Omental fat pad (tissue), 4 donors: ENCODE results near the gene DHH. TPM values are rescaled to one million over a fixed set of nuclear protein-coding genes. Genes with fewer than 3 reads are reported as not detected.
"Not testable (repeated sequence)": the region's sequence is repeated elsewhere in the genome, so short reads cannot be mapped to it uniquely, and the experiment has no call there.

Source experiments
- ATAC-seq: fragments of 150-250 bp; one replicate; pipeline ENCODE4 v1.9.1; 2016; ENCODE audit warnings: mild to moderate bottlenecking, moderate library complexity; ENCODE audit not compliant: low FRiP score
- DNase-seq: peaks from one replicate; pipeline ENCODE4 v3.0.0-alpha.2; 2019; ENCODE audit warnings: low spot score
- total RNA-seq, 4 donors: library from RNA; depleted of rRNA; stranded (reverse); fragments of >200 nt; gene quantifications; one replicate each; pipeline ENCODE4 v1.1.0, GENCODE V29; 2016
- TF ChIP-seq, protein P1 (sequence below), 3 donors: fragments of 450-650 bp; IDR thresholded peaks; one replicate each; pipeline ENCODE4 v1.5.1; 2016 to 2017; ENCODE audit warnings: antibody characterized with exemption in 3 of 3, mild to moderate bottlenecking in 3 of 3, moderate library complexity in 2 of 3

Gene DHH
- total RNA-seq, result 1 to 10 TPM in 2 of 4 donors, under 1 TPM in 2; 0.72 to 2.0 (median 1.3) TPM

DNA sequence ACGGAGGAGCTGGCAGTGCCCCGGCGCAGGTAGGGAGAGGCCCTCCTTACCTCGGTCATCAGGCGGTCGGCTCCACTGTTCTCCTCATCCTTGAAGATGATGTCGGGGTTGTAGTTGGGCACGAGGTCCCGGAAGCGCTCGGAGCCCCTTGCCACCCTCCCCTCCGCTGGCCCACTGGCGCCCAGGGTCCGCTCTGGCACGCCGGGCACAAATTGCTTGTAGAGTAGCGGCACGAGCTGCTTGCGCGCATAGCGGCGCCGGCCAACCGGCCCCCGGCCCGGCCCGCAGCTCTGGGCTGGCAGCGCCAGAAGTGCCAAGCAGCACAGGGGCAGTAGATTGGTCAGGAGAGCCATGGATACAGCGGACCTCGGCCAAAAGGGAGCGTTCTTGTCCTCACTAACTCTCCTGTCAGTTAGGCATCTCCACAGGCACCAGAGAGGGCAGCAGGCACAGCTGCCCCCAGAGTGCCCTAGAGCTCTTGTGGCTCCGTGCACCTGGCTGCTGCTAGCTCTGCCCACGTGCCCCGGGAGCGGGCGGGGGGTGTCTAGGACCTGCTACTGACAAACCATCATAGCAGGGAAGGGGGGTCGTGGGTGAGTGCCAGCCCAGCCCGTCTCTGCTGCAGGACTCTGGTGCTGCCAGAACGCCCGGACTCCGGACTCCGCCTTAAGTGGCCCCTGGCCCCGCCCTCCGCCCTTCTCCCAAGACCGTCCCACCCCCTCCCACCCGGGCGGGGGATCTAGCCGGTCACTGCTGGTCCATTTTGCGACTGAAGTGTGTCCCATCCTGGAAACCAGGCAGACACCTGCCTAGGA, at the start of gene DHH:
Gene DHH, minus strand, starts transcription at position 642 of the 815 bp plus-strand sequence. Its CDS starts 289 bp downstream, at position 353.
- TF ChIP-seq, protein P1, sequence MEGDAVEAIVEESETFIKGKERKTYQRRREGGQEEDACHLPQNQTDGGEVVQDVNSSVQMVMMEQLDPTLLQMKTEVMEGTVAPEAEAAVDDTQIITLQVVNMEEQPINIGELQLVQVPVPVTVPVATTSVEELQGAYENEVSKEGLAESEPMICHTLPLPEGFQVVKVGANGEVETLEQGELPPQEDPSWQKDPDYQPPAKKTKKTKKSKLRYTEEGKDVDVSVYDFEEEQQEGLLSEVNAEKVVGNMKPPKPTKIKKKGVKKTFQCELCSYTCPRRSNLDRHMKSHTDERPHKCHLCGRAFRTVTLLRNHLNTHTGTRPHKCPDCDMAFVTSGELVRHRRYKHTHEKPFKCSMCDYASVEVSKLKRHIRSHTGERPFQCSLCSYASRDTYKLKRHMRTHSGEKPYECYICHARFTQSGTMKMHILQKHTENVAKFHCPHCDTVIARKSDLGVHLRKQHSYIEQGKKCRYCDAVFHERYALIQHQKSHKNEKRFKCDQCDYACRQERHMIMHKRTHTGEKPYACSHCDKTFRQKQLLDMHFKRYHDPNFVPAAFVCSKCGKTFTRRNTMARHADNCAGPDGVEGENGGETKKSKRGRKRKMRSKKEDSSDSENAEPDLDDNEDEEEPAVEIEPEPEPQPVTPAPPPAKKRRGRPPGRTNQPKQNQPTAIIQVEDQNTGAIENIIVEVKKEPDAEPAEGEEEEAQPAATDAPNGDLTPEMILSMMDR (IDR thresholded peaks at IDR 0.05), result no peak
- DNase-seq (no peak), ATAC-seq (no peak)

GRCh38 chr12:49144384-49144783, 49.8 kb upstream of the DHH start:
- ATAC-seq, result no peak
- TF ChIP-seq, protein P1 (IDR thresholded peaks at IDR 0.05), result no peak
- DNase-seq, result no peak

GRCh38 chr12:49138999-49139398, 44.4 kb upstream of the DHH start:
- ATAC-seq, result no peak
- TF ChIP-seq, protein P1 (IDR thresholded peaks at IDR 0.05), result no peak

DNA sequence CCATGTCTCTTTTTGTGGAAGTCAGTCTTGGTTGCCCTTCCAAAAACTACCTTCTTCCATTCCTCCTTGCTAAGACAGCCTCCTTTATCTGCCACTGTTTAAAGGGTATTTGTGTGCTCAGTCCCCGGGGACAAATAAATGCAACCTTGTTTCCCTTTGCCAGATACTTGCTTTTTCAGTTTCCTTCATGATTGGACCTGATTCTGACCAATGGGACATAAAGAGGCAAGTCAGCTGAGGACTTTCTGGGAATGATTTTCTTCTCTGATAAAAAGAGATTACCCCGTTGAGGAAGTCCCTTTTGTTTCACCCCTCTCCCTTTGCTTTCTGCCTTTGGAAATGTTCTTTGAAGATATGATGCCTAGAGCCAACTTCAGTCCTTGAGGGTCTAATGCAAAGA, 44.0 kb upstream of the DHH start:
- DNase-seq, result no peak
- no peak for ATAC-seq
- TF ChIP-seq, protein P1 (IDR thresholded peaks at IDR 0.05), result no peak

More at GRCh38 chr12:49138999-49139398, 44.4 kb upstream of the DHH start:
- no peak for DNase-seq

DNA sequence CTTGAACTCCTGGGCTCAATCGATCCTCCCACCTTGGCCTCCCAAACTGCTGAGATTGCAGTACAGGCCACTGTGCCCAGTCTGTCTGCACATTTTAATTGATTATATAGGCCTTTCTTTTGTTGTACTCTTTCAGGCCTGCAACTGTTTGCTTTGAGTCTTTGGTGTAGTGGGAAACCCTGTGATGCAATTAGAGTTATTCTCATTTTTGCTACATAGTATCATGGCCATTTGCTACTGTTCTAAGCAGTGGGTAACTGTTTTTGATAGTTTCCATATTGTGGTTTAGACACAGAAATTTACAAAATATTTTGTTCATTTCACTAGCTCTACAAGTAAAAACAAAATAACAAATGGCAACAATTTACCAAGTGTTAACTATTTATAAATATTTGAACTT, 42.9 kb upstream of the DHH start:
- DNase-seq (no peak), ATAC-seq (no peak)
- TF ChIP-seq, protein P1 (IDR thresholded peaks at IDR 0.05), result no peak

DNA sequence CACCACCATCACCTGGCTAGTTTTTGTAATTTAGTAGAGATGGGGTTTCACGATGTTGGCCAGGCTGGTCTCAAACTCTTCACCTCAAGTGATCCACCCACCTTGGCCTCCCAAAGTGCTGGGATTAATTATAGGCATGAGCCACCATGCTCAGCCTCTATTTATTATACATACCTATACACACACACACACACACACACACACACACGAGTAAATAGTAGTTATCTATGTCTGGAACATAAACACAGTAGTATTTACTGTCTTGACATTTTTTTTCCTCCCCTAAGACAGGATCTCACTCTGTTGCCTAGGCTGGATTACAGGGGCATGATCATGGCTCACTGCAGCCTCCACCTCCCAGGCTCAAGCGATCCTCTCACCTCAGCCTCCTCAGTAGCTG, 42.4 kb upstream of the DHH start:
- DNase-seq, ATAC-seq: not testable (repeated sequence)

GRCh38 chr12:49133590-49133989, 39.0 kb upstream of the DHH start:
- no peak for ATAC-seq
- TF ChIP-seq, protein P1 (IDR thresholded peaks at IDR 0.05), result no peak
- DNase-seq, result no peak
